ENCODE results near the gene BUD13.

Gene BUD13

DNA sequence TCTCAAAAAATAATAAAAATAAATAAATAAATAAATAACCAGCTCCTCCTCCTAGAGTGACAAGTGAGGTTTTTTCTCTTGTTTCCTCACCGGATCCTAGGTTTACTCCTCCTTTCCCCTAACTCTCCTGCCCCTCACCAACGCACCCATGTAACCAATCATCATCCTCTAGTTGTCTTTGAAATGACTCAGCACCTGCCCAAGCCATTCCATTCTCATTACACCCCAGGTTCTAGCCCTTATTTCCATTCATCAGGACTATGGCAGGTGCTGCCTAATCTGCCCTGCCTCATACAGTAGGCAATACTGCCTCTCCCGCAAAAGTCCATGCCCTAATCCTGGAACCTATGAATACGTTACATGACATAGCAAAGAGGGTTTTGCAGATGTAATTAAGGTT, 60.4 kb downstream of the BUD13 start:
- no peak for DNase-seq

DNA sequence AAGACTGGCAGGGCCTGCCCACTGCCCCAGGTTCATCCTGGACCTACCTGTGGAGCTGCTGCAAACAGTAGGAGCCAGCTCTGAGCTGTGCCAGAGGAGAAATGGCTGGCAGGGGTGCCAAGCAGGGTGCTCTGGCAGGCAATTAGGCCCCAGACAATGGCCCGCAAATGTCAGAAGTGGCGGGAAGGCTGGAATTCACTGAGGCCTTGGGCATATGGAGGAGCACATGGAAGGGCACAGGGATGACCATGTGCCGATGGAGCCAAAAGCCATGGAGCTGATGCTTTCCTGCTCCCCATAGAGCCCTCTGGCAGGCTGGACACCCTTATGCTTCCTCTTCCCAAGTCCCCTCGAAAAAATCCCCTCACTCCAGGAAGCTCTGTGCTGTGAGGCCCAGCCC, 62.0 kb downstream of the BUD13 start:
- no peak for DNase-seq

DNA sequence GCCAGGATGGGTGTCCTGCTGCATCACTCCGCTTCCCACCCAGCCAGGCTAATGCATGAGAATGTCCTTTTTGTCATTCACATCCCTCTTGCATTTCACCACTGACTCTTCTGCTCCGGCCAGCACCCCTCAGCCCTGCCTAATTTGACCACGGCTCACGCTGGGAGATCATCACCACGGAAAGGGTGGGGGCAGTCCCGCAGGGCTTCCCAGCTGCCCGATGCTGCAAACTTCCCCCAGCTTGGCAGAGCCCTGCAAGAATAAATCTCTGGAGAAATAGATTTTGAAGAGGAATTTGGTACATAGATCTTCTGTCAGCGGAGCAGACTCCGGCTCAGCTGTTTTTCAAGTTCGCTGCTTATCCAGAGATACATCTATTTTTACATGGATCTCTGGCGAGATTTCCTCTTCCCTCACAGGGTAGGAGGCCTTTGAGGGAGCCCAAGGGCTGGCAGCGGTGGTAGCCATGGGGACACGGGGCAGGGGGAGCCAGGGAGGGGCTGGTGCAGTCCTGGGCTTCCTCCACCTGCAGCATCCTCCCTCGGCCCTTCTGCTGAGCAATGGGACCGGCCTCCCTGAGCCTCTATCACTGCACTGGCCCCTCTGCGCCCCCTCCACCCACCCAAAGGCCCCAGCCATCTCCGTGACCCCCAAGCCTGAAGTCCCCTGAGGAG, 62.6 kb downstream of the BUD13 start:
- peak in 1 of 2 experiments; percentile 27 for DNase-seq

DNA sequence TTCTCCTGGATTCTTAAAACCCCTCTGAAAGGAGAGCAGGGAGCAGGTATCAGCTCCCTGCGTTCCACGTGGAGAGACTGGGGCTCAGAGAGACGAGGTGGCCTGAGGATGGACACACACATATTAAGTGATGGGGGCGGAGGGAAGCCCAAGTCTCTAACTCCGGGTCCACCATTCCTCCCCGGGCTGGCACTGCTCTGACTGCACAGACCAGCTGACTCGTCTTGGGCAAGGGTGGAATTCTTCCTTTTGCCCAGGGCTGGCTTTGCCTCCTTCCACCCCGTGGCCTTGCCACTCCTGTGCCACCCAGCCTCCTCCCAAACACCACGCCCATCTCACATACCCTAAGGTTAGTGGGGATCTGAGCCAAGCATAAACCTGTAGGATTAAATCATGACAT, 65.0 kb downstream of the BUD13 start:
- DNase-seq, result peak in 1 of 2 experiments; percentile 57

DNA sequence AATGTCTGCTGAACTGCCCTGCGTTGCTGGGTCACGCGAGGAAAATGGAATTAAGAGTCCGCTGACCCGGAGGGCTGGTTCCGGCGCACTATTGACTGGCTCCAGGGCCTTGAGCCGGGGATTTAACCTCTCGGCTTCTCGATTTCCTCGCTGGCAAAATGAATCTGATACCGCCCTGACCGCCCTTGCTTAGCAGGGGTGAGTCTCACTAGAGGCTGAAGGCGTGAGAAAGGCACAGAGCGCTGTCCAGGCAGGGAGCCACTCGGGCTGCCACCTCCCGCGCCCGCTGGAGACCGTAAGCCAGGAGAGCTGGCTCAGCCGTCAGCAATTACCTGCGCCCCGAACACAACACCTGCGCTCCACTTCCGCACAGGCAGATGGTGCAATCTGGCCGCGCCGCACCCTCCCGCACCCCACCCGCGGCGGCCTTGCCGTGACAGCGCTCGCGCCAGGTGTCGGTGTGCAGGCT, 65.6 kb downstream of the BUD13 start:
- peak; percentile 39 to 92 for DNase-seq

DNA sequence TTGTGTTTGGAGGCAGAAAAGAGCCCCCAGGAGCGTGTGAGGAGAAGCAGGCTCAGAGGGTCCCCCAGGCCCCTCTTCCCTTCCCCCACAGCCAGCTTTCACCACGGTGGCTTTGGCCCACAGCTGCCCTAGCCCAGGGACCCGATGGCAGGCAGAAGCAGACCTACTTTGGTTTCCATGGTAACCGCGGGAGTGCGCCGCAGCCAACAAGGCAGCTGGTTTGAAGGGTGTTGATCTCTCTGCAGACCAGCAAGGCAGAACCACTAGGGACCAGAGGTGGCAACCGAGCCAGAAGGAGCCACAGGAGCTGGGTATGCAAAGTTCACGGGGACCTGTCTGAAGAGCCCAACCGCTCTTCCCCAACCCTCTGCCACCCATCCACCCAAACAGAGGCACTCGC, 69.4 kb downstream of the BUD13 start:
- DNase-seq, result peak; percentile 94 to 97

DNA sequence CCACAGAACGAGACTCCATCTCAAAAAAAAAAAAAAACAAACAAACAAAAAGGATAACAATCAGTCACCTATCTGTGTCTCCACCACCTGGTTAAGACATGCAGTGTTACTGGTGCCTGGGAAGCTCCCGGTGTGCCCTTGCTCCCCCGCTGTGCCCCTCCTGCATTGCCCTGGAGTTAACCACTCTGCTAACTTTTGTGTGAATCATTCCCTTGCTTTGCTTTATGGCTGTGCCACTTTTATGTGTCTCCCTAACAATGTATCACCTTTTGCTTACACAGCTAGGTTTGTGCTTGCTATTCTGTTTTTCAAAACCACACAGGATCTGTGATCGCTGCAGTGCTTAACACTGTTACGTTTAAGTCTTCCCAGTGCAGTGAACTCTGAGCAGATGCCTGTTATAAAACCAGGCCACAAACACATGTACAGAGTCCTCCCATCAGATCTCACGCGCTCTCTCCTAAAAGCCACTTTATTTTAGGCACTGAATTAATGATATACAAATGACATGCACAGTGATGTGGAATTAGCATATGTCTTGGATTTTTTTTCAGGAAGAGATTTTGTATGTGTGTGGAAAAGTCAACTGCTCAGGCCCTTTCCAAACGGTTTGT, 69.9 kb downstream of the BUD13 start:
- DNase-seq, result peak; percentile 45 to 58

DNA sequence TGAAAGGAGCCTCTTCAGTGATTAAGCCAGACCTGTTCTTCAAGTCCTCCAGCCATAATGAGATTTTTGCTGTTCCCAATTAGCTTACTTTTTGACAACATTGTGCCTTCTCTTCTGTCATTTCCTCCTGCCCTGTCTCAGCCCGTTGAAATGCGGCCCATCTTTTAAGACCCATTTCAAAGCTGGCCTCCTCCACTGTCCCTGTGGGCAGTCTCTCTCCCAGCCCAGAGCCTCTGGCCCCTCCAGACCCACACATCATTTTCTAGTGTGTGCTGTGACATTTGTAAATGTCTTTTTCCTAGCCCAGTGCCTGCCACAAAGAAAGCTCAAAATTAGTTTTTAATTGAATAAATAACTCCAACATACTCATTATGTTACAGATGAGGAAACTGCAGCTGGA, 70.9 kb downstream of the BUD13 start:
- no peak for DNase-seq

DNA sequence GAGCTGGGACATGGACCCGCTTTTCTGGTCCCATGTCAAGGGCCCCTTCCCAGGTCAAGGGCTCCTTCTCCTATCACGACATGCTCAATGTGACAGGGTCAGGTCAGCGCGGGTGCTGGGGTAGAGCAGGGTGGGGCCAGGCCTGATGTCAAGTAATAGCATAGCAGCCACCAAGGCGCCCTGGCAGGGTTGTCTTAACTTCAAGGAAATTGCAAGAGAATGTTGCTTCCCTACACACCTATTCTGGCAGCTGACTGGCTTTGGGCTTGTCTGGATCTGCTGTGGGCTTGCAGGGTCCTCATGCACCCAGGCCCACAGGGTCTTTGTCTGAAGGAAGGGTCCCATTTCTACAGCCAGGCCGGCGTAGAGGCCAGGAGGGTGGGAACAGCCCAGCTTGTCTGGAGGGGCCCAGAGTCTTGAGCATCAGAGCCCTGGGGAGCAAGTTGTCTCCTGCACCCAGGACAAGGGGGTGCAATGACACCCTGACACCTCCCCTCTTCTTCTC, 71.4 kb downstream of the BUD13 start:
- no peak for DNase-seq

DNA sequence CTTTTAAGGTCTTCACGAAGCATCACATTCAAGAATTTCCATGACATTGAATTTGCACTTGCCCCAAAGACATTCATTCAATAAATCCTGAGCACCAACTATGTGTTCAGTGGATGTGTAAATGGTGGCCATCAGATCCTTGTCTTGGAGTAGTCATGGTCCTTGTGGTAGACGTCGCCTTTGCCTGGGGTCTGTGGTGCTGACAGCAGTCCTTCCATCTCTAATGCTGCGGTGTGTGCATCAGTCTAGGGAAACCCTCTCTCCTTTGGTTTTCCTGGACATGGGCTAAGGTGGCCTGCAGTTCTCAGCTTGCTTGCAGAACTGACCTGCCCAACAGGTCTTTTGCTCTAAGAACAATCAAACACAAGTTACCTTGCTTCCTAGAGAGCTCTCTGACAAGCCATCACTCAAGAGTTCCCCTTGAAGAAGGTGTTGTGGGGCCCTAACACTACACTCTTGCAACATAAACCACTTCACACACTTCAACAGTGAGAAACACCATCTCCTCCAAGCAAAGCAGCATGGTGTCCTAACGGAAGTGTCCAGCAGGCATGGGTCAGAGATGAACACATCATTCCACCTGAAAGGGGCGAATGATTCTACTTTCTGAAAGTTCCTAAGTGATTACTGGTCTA, 72.1 kb downstream of the BUD13 start:
- no peak for DNase-seq

Data from NCI-H526 (cell line).